GM19193 (cell line): ENCODE data around the gene RUNX1.

Source experiments
- POLR2A ChIP-seq: IDR thresholded peaks from 4 replicates; pipeline ENCODE4 v1.6.1; 2011; ENCODE audit not compliant: insufficient read depth, insufficient read length; ENCODE audit errors: extremely low read depth

Gene RUNX1

DNA sequence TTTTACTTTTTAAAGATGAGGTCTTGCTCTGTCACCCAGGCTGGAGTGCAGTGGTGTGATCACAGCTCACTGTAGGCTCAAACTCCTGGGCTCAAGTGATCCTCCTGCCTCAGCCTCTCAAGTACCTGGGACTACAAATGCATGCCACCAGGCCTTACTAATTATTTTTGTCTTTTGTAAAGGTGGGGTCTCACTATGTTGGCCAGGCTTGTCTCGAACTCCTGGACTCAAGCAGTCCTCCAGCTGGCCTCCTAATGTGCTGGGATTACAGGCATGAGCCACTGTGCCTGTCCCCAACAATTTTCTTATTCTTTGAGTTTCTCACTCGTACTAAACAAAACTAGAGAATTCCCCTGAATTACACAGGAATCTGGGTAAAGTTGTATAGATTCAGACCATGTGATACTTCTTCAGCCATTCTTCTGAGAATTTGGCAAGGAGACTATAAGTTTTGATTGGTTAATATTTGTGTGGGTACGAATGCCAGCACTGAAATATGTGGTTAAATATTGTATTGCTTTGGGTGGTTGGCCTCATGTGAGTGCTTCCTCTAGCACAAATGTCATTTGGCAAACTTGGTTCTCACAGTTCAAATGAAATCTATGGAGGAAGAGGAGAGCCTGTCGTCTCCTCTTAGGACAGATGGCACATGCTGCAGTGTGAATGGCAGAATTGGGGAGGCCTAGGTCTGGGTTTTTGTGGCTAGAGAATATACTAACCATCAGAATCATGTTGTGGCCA, 104.9 kb downstream of the RUNX1 start:
- TF ChIP-seq POLR2A: no peak

GRCh38 chr21:34942911-34943310, 106.2 kb downstream of the RUNX1 start:
- TF ChIP-seq POLR2A: no peak

GRCh38 chr21:34941162-34941561, 107.9 kb downstream of the RUNX1 start:
- no peak for TF ChIP-seq POLR2A

GRCh38 chr21:34939673-34940331, 109.3 kb downstream of the RUNX1 start:
- TF ChIP-seq POLR2A: no peak

DNA sequence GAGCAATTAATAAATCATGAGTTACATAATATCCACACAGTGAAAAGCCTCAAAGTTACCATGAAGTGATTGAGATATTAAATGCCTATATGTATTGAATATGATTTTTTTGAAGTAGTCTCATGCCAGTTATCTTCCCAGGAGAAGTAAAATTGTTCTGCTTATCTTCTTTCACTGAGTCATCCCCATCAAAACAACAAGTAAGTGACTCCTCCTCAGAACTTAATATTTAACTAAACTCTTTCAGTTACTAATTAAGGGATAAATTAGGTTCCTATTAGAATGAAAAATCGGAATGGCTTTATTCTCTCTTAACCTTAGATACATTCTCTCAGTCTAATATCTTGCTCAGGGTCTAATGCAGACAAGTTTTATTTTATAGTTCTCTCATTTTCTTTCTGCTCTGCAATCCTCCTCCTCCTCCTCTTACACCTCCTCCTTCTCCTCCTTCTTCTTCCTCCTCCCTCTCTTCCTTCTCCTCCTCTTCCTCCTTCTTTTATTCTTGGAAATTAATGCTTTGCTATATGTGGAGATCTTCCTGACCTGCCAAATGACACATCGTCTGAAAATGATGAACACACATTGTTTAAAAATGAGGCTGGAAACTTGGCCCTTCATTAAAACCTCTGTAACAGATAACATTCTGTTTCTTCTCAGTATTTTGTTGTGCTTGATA, 110.9 kb downstream of the RUNX1 start:
- no peak for TF ChIP-seq POLR2A

GRCh38 chr21:34936883-34937563, 112.1 kb downstream of the RUNX1 start:
- no peak for TF ChIP-seq POLR2A

DNA sequence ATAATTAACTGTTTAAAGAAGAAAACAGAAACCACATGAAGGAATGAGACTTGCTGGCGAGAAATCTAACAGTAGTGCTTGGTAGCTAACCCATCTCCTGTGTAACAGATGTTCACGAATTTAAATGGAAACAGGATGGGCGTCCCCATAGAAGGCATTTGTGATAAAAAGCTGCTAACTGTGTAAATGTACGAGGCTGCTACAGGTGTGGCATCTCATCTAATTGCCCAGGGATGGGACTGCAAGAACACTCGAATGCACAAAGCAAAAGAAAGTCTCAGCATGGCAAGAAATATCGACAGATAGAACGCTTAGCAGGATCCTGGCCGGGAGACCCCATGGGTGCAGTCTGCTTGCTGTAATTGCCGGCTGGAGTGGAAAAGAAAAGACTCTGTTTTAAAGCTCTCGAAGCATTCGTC, 112.7 kb downstream of the RUNX1 start:
- TF ChIP-seq POLR2A: no peak

GRCh38 chr21:34935898-34936297, 113.2 kb downstream of the RUNX1 start:
- TF ChIP-seq POLR2A: no peak

GRCh38 chr21:34935452-34935851, 113.7 kb downstream of the RUNX1 start:
- TF ChIP-seq POLR2A: no peak

GRCh38 chr21:34934350-34934749, 114.8 kb downstream of the RUNX1 start:
- no peak for TF ChIP-seq POLR2A

GRCh38 chr21:34933609-34934335, 115.3 kb downstream of the RUNX1 start:
- no peak for TF ChIP-seq POLR2A

DNA sequence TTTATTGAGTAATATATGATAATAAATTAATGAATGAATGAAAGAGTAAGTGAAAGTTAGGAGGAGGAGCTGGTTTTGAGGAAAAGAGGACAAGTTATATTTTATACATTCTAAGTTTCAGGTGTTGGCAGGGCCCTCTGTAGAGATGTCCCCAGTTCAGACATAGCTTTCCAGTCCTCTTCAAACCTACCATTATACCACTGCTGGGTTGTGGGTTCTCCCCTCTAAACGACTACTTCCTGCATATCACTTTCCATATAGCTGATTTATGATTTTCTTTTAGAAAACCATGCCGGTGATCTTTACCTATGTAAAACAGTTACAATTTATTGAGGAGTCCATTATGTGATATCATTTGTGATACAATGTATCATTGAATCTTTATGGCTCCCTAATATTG, 116.9 kb downstream of the RUNX1 start:
- TF ChIP-seq POLR2A: no peak

DNA sequence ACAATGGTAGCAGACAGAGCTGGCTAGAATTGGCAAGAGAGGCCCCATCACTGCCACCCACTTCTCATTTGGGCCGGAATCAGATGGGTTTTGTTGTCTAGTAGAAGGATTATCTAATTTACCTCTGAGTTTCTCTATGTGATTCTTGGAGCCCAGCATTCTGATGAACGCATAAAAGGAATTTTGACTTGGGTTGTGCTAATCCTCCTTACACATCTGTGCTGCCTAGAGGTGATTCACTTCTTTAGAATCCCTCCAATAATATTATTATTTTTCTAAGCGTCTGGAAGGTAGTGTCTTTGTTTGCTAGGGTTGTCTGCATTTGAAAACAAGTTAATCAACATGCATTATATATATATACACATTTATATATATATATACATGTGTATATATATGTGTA, 118.1 kb downstream of the RUNX1 start:
- TF ChIP-seq POLR2A: no peak

- no peak for TF ChIP-seq POLR2A
Observed at GRCh38 chr21:34928637-34929036, 120.5 kb downstream of the RUNX1 start.

DNA sequence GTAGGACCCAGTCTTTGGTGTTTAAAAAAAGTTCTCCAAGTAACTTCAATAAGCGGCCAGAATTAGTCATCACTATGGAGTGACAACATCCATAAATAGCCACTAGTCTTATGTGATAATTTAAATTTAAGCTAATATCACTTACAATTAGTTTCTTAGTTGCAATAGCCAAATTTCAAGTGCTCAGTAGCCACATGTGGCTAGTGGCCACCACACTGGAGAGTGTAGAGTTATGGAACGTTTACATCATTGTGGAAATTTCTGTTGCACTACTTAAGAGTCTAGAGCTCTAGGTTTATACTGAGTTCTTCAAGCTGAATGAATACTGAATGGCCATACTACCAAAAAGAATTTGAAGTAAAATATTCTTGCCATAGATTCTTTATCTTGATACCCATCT, 121.1 kb downstream of the RUNX1 start:
- no peak for TF ChIP-seq POLR2A
